ENCODE results near the gene CNTF. TPM values are rescaled to one million over a fixed set of nuclear protein-coding genes. Genes with fewer than 3 reads are reported as not detected.

Gene CNTF
- total and polyA plus RNA-seq, 10 of the 15 experiments (the other 5 are each of a cell fraction or from before 2014, with no cell fraction given): 0.16 to 2.3 (median 0.73) TPM

- peaks cover 84% of the 10 kb centered on the region for H3K79me2 ChIP-seq (ENCODE audit: control insufficient read depth, insufficient read depth, low read length)
- no peak overlapping the region for H3K4me2 ChIP-seq (ENCODE audit: control insufficient read depth, insufficient read depth)
- H3K36me3 ChIP-seq (ENCODE audit: control insufficient read depth in 2 of 2, insufficient read depth in 2 of 2, low read length in 1 of 2): peaks cover 2 to 3% of the 10 kb centered on the region in 2 experiments
- POLR2A ChIA-PET: interaction anchor here (0.7 to 1.5 kb wide), 2 partner anchors 11 to 15 kb away, joined by 3 to 4 read pairs; no protein-coding TSS in a partner anchor
- BruUV-seq (replicated peaks): no TSS peak
- SMC1A ChIA-PET (ENCODE audit: uncharacterized antibody, unreplicated experiment): interaction anchor here (1.0 to 3.6 kb wide), 5 partner anchors 9 to 28 kb away, joined by 3 to 15 read pairs (median 6); no protein-coding TSS in a partner anchor
- in situ Hi-C loops (cut with MboI): loop anchor here (25.0 kb wide), 2 partner anchors 1067 to 1258 kb away; partner anchors contain the start of genes P2RX3, PATL1 and SSRP1
- ATAC-seq (no peak), DNase-seq (ENCODE audit: low read depth, low spot score) (no peak), FAIRE-seq (no peak)
- H3K4me3 ChIP-seq: no peak overlapping the region
- RAD21 ChIA-PET (ENCODE audit: unreplicated experiment): interaction anchor here (1.5 kb wide), 1 partner anchor 10 kb away, joined by 3 read pairs; no protein-coding TSS in a partner anchor
- no peaks in the 10 kb centered on the region for H4K20me1 ChIP-seq (ENCODE audit: control insufficient read depth, insufficient read depth)
- intact Hi-C loops (cut with micrococcal nuclease; ENCODE audit: unreplicated experiment): no loop called here
- H3K27me3 ChIP-seq (replicated peaks in 1 of 2; ENCODE audit: control insufficient read depth in 2 of 2, insufficient read depth in 2 of 2, low read length in 1 of 2): no peaks in the 10 kb centered on the region
- CTCF ChIA-PET: interaction anchor here (0.6 to 2.1 kb wide), 4 partner anchors 26 to 464 kb away, joined by 3 to 12 read pairs (median 7); no protein-coding TSS in a partner anchor
- no peak for TF ChIP-seq TCF7 (IDR thresholded peaks at IDR 0.05; ENCODE audit: borderline replicate concordance)
- no peak for TF ChIP-seq NR2F1 (conservative IDR thresholded peaks at IDR 0.05)
- TF ChIP-seq IRF5 (IDR thresholded peaks at IDR 0.05; ENCODE audit: borderline replicate concordance): no peak
- TF ChIP-seq JUNB (IDR thresholded peaks at IDR 0.05): no peak
- no peak for TF ChIP-seq RAD51 (IDR thresholded peaks at IDR 0.05)
- no peak for TF ChIP-seq ELK1 (IDR thresholded peaks at IDR 0.05; ENCODE audit: low read depth, low read length)
- no peak for TF ChIP-seq NR2C2 (IDR thresholded peaks at IDR 0.05; ENCODE audit: borderline replicate concordance, control insufficient read depth, insufficient read length, low read depth)
- TF ChIP-seq BHLHE40 (IDR thresholded peaks at IDR 0.05; ENCODE audit: borderline replicate concordance in 1 of 2, low read depth in 2 of 2, low read length in 1 of 2): no peak
- TF ChIP-seq HSF1 (IDR thresholded peaks at IDR 0.05; ENCODE audit: low read depth, low read length): no peak
- no peak for TF ChIP-seq POLR2A (IDR thresholded peaks at IDR 0.05; ENCODE audit: low read depth, low read length)
- no peak for TF ChIP-seq ETV6 (conservative IDR thresholded peaks at IDR 0.05 in 1 of 2, IDR thresholded peaks at IDR 0.05 in 1 of 2; ENCODE audit: borderline replicate concordance in 1 of 2, low read depth in 1 of 2)
- no peak for TF ChIP-seq TCF3 (IDR thresholded peaks at IDR 0.05; ENCODE audit: borderline replicate concordance, insufficient read depth, low read depth, low read length)
- no peak for TF ChIP-seq HDAC6 (IDR thresholded peaks at IDR 0.05; ENCODE audit: unreplicated experiment)
- TF ChIP-seq ZNF217 (IDR thresholded peaks at IDR 0.05): no peak
- H3K9ac ChIP-seq (ENCODE audit: control insufficient read depth, insufficient read depth, low read length): no peak overlapping the region
- H2AFZ ChIP-seq (ENCODE audit: control insufficient read depth, low read depth, low read length): no peak overlapping the region
- no peaks in the 10 kb centered on the region for H3K9me3 ChIP-seq (replicated peaks; ENCODE audit: control insufficient read depth, insufficient read depth, low read length)
- no peak overlapping the region for H3K27ac ChIP-seq (ENCODE audit: control insufficient read depth, insufficient read depth)
- peaks cover 5% of the 10 kb centered on the region for H3K4me1 ChIP-seq (ENCODE audit: control insufficient read depth, insufficient read depth, low read length)
- WGBS (ENCODE audit: insufficient coverage, insufficient replicate concordance, low lambda C conversion rate, missing lambda C conversion rate): 38% methylated on average over 4 of the region's 4 CpGs
These were observed 27.6 kb upstream of the CNTF start for GRCh38 chr11:58594826-58595225.

Data from GM12878 (cell line).